Skeletal muscle tissue (tissue), 4 donors: Measurements from ENCODE around the gene SH2D3A. TPM values are rescaled to one million over a fixed set of nuclear protein-coding genes. Genes with fewer than 3 reads are reported as not detected.

Source experiments
- H3K27ac ChIP-seq: one replicate; pipeline ENCODE4 v1.7.0; 2013; ENCODE audit warnings: mild to moderate bottlenecking, low read depth, low read length, inconsistent platforms
- H3K27me3 ChIP-seq, 3 donors: one replicate each; pipeline ENCODE4 v1.7.0; 2013; ENCODE audit warnings: low read length in 3 of 3; ENCODE audit not compliant: control insufficient read depth in 3 of 3, insufficient read depth in 3 of 3
- H3K36me3 ChIP-seq, 3 donors: one replicate each; pipeline ENCODE4 v1.7.0; 2013; ENCODE audit warnings: low read length in 3 of 3; ENCODE audit not compliant: control insufficient read depth in 3 of 3, insufficient read depth in 3 of 3
- H3K4me1 ChIP-seq, 3 donors: one replicate each; pipeline ENCODE4 v1.7.0; 2013; ENCODE audit warnings: low read length in 3 of 3, mild to moderate bottlenecking in 3 of 3; ENCODE audit not compliant: control insufficient read depth in 3 of 3, insufficient read depth in 3 of 3
- H3K4me3 ChIP-seq, 3 donors: one replicate each; pipeline ENCODE4 v1.7.0; 2013; ENCODE audit warnings: low read length in 3 of 3
- H3K9ac ChIP-seq, 3 donors: one replicate each; pipeline ENCODE4 v1.7.0; 2013; ENCODE audit warnings: low read length in 3 of 3, mild to moderate bottlenecking in 3 of 3, moderate library complexity in 2 of 3, low read depth in 1 of 3
- H3K9me3 ChIP-seq, 3 donors: one replicate each; pipeline ENCODE4 v1.7.0; 2013; ENCODE audit warnings: low read length in 3 of 3; ENCODE audit not compliant: control insufficient read depth in 3 of 3
- total RNA-seq: library from RNA; depleted of rRNA; stranded (reverse); fragments of >200 nt; gene quantifications from one replicate; pipeline ENCODE4 v1.2.3, GENCODE V29; 2014
- donor health status: Osteomylitis.

Gene SH2D3A
- total RNA-seq, 1 donor from 2014 or later, result not detected

GRCh38 chr19:6718111-6718740 is 49.0 kb downstream of the SH2D3A start:
- Histone ChIP-seq H3K27ac (no peak overlapping the region), H3K9ac (no peak overlapping the region), H3K4me3 (no peak overlapping the region), H3K4me1 (peaks cover 3 to 7% (median 3%) of the 10 kb centered on the region in 3 donors), H3K36me3 (peaks cover 2 to 3% (median 3%) of the 10 kb centered on the region in 3 donors), H3K27me3 (peaks cover 6 to 21% (median 11%) of the 10 kb centered on the region in 3 donors), H3K9me3 (no peaks in the 10 kb centered on the region)

DNA sequence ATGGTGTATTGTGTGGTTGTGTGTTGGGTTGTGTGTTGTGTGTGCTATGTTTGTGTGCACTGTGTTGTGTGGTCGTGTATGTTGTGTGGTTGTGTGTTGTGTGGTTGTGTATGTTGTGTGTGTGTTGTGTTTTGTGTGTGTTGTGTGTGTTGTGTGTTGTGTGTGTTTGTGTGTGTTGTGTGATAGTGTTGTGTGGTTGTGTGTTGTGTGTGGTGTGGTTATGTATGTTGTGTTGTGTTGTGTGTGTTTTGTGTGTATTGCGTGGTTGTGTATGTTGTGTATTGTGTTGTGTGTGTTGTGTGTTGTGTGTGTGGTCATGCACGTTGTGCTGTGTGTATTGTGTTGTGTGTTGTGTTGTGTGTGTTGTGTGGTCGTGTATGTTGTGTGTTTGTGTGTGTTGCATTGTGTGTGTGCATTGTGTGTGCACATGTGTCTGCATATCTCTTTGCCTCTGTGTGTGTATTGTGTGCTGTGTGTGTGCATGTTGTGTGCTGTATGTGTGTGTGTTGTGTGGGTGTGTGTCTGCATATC is 49.7 kb downstream of the SH2D3A start:
- no peak overlapping the region for H3K4me3 ChIP-seq
- no peak overlapping the region for H3K27ac ChIP-seq
- peaks cover 6 to 29% (median 11%) of the 10 kb centered on the region in 3 donors for H3K27me3 ChIP-seq
- peaks cover 0 to 7% (median 3%) of the 10 kb centered on the region in 3 donors for H3K4me1 ChIP-seq
- no peak overlapping the region for H3K9ac ChIP-seq
- no peaks in the 10 kb centered on the region for H3K9me3 ChIP-seq
- H3K36me3 ChIP-seq, result peaks cover 2 to 3% (median 3%) of the 10 kb centered on the region in 3 donors

DNA sequence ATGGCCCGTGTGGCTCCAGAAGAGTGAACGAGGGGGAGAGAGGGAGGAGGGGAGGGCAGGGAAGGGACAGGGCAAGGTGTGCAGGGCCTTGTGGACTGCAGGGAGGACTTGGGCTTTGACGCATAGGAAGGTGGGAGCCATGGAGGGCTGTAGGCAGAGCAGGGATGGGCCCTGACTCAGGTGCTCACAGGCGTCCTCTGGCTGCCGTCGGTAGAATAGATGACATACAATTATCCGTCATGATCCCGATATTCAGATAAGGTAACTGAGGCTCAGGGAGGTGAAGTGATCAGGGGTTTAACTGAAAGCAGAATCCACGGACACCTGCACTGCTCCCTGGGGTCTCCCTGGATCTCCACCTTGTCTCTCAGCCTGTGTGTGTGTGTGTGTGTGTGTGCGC is 50.2 kb downstream of the SH2D3A start:
- no peak overlapping the region for H3K27ac ChIP-seq
- peaks cover 0 to 7% (median 3%) of the 10 kb centered on the region in 3 donors for H3K4me1 ChIP-seq
- H3K27me3 ChIP-seq, result peaks cover 6 to 33% (median 11%) of the 10 kb centered on the region in 3 donors
- H3K36me3 ChIP-seq, result peaks cover 2 to 3% (median 3%) of the 10 kb centered on the region in 3 donors
- H3K9ac ChIP-seq, result no peak overlapping the region
- no peaks in the 10 kb centered on the region for H3K9me3 ChIP-seq
- H3K4me3 ChIP-seq, result no peak overlapping the region

DNA sequence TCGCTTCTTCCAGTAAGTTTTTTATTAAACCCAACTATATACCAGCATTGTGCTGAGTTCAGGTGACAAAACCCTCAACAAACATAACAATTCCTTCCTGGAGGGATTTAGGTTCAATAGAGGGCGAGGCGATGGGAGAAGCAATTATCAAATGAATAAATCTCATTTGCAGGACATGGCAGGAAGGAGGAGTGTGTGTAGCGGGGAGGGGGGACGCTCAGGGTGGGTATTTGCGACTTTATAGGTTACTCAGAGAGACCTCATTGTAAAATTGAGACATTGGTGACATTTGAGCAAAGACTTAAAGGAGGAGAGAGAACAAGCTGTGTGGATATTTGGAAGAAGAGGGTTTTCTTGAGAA is 50.6 kb downstream of the SH2D3A start:
- Histone ChIP-seq H3K27ac (no peak overlapping the region), H3K4me1 (peaks cover 0 to 7% (median 3%) of the 10 kb centered on the region in 3 donors), H3K27me3 (peaks cover 9 to 38% (median 14%) of the 10 kb centered on the region in 3 donors), H3K4me3 (no peak overlapping the region), H3K9me3 (no peaks in the 10 kb centered on the region), H3K36me3 (peaks cover 2 to 6% (median 3%) of the 10 kb centered on the region in 3 donors), H3K9ac (no peak overlapping the region)

GRCh38 chr19:6714749-6715555 is 52.3 kb downstream of the SH2D3A start:
- peaks cover 18 to 45% (median 26%) of the 10 kb centered on the region in 3 donors for H3K27me3 ChIP-seq
- peaks cover 0 to 5% (median 3%) of the 10 kb centered on the region in 3 donors for H3K4me1 ChIP-seq
- H3K36me3 ChIP-seq, result peaks cover 2 to 11% (median 3%) of the 10 kb centered on the region in 3 donors
- H3K27ac ChIP-seq, result no peak overlapping the region
- H3K4me3 ChIP-seq, result no peak overlapping the region
- H3K9me3 ChIP-seq, result no peaks in the 10 kb centered on the region
- H3K9ac ChIP-seq, result no peak overlapping the region

DNA sequence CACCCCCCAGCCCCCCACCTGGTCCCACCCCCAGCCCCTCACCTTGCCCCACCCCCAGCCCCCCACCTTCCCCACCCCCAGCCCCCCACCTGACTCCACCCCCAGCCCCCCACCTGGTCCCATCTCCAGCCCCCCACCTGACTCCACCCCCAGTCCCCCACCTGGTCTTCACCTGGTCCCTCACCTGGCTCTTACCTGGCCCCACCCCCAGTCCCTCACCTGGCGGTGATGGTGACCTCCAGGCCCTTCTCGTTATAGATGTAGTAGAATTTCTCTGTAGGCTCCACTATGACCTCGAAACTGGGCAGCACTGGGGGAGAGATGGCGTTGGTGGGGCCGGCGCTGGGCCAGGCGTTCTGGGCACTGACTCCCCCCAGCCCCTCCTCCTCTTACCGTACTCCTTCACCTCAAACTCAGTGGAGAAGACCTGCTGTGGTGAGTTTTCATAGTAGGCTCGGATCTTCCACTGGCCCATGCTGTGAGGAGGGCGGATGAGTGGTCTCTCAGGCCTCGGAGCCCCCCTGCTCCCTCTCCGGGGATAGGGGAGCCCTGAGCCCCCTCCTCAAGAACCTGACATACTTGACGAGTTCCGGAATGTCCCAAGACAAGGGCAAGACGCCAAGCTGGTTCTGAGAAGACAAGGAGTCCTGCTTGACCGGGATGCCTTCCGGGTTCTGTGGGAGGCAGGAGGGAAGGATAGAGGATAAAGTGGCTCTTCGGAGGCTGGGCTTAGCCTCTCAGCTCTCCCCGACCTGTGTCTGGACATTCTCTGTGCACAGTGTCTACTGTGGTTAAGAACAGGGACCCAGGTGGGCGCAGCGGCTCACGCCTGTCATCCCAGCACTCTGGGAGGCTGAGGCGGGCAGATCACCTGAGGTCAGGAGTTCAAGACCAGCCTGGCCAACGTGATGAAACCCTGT is 53.2 kb downstream of the SH2D3A start:
- Histone ChIP-seq H3K27me3 (peaks cover 20 to 47% (median 27%) of the 10 kb centered on the region in 3 donors), H3K4me1 (peaks cover 0 to under 1% (median 0%) of the 10 kb centered on the region in 3 donors)

DNA sequence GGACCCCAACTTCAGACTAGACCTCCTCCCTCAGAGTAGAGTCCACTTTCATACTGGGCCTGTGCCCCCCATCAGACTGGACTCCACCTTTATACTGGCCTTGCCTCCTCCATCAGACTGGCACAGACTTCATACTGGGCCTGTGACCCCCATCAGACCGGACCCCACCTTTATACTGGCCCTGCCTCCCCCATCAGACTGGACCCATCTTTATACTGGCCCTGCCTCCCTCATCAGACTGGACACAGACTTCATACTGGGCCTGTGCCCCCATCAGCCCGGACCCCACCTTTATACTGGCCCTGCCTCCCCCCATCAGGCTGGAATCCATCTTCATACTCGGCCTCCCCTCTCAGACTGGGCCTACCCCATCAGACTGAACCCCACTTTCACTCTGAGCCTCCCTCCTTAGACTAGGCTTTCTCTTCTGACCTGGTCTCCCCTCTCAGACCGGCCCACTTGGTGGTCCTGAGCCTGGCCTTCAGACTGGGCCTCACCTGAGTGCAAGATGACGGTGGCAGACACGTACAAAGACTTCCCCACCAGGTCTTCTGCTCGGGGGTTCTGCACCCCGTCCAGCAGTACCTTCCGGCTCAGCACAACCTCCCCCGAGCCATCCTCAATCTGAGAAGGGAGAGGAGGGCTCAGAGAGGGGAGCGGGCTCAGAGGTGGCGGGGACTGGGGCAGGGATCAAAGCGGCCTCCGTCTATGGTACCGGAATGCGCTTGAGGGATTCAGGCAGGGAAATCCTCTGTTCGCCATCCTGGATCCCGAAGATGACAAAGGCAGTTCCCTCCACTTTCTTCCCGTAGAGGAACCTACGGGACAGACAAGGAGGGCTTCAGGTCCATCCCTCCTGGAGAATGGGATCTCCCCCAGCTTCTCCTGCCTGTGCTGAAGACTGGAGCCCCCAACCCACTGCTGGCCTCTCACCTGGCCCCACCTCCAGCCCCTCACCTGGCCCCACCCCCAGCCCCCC is 54.3 kb downstream of the SH2D3A start:
- Histone ChIP-seq H3K9ac (no peak overlapping the region), H3K4me1 (no peaks in the 10 kb centered on the region), H3K9me3 (no peaks in the 10 kb centered on the region), H3K27me3 (peaks cover 20 to 48% (median 30%) of the 10 kb centered on the region in 3 donors), H3K36me3 (peaks cover 2 to 11% (median 3%) of the 10 kb centered on the region in 3 donors), H3K27ac (no peak overlapping the region), H3K4me3 (no peak overlapping the region)

More for the DNA sequence above, 53.2 kb downstream of the SH2D3A start:
- H3K27ac ChIP-seq, result no peak overlapping the region
- no peak overlapping the region for H3K9ac ChIP-seq
- no peak overlapping the region for H3K4me3 ChIP-seq
- H3K36me3 ChIP-seq, result peaks cover 2 to 11% (median 3%) of the 10 kb centered on the region in 3 donors
- no peaks in the 10 kb centered on the region for H3K9me3 ChIP-seq

DNA sequence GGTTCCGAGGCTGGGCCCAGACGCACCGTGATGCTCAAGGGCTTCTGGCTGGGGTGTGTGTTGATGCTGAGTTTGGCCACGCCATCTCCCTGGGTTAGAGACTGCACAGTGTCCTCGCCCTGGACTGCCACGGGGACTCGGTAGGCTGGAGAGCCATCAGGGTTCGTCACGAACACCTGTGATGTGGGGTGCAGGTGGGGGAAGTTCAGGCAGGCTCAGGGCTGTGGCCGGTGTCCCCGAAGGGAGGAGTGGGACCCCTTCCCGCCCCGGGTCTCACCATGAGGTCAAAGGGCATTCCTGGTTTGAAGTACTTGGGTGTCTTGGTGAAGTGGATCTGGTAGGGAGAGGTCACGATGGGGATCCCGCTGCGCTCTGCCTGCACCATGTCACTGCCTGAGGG is 55.0 kb downstream of the SH2D3A start:
- Histone ChIP-seq H3K9me3 (no peaks in the 10 kb centered on the region), H3K4me1 (no peaks in the 10 kb centered on the region), H3K27me3 (peaks cover 24 to 47% (median 27%) of the 10 kb centered on the region in 3 donors), H3K9ac (no peak overlapping the region), H3K36me3 (peaks cover 0 to 8% (median 3%) of the 10 kb centered on the region in 3 donors), H3K27ac (no peak overlapping the region), H3K4me3 (no peak overlapping the region)
